SU-DHL-6 (cell line): ENCODE results near the gene MTHFSD.

Source experiments
- H2AFZ ChIP-seq: fragments of 200-600 bp; sonication (generic); 2 replicates; pipeline ENCODE4 v1.6.1; 2014; ENCODE audit warnings: low read depth, mild to moderate bottlenecking, moderate library complexity, mixed read lengths, antibody characterized with exemption, low read length; ENCODE audit not compliant: severe bottlenecking
- H3F3A ChIP-seq: fragments of 200-600 bp; shearing (Covaris generic); 2 replicates; pipeline ENCODE4 v1.6.0; 2016; ENCODE audit warnings: antibody characterized with exemption, mild to moderate bottlenecking; ENCODE audit not compliant: insufficient read depth
- H3K27ac ChIP-seq: fragments of 200-600 bp; sonication (generic); 2 replicates; pipeline ENCODE4 v1.5.1; 2016; ENCODE audit warnings: low read depth, mild to moderate bottlenecking, low read length, moderate library complexity, mixed read lengths
- H3K27me3 ChIP-seq: fragments of 200-600 bp; sonication (generic), shearing (Covaris generic); 2 replicates; pipeline ENCODE4 v1.6.0; 2014; ENCODE audit warnings: mild to moderate bottlenecking, low read length
- H3K36me3 ChIP-seq: fragments of 200-600 bp; sonication (generic); 2 replicates; pipeline ENCODE4 v1.6.1; 2014; ENCODE audit warnings: mild to moderate bottlenecking, low read length, mixed read lengths
- H3K4me2 ChIP-seq: fragments of 300-600, 200-600 bp; shearing (Covaris generic), sonication (generic); 2 replicates; pipeline ENCODE4 v1.6.0; 2014; ENCODE audit warnings: low read length, low read depth, mild to moderate bottlenecking; ENCODE audit not compliant: poor library complexity, severe bottlenecking
- H3K4me3 ChIP-seq: fragments of 200-600 bp; sonication (generic); 2 replicates; pipeline ENCODE4 v1.5.1; 2014; ENCODE audit warnings: antibody characterized with exemption, low read length, mild to moderate bottlenecking, mixed read lengths; ENCODE audit not compliant: insufficient read depth, poor library complexity, severe bottlenecking
- H3K79me2 ChIP-seq: fragments of 200-600 bp; sonication (generic); 2 replicates; pipeline ENCODE4 v1.6.1; 2014; ENCODE audit warnings: mild to moderate bottlenecking, low read length, moderate library complexity; ENCODE audit not compliant: insufficient read depth
- H3K9ac ChIP-seq: fragments of 200-600 bp; sonication (generic); 2 replicates; pipeline ENCODE4 v1.7.0; 2014; ENCODE audit warnings: mild to moderate bottlenecking, low read length
- H3K9me2 ChIP-seq: fragments of 200-600 bp; sonication (generic); replicated peaks from 2 replicates; pipeline ENCODE4 v1.6.1; 2014; ENCODE audit warnings: low read length; ENCODE audit not compliant: insufficient read depth
- H3K9me3 ChIP-seq: fragments of 200-600 bp; sonication (generic); 2 replicates; pipeline ENCODE4 v1.6.1; 2014; ENCODE audit warnings: low read length, mixed read lengths; ENCODE audit not compliant: insufficient read depth
- H4K20me1 ChIP-seq: fragments of 200-600 bp; sonication (generic); 2 replicates; pipeline ENCODE4 v1.6.1; 2014; ENCODE audit warnings: low read depth, mild to moderate bottlenecking, antibody characterized with exemption, low read length, moderate library complexity, mixed read lengths
- EZH2phosphoT487 ChIP-seq: fragments of 200-600 bp; sonication (generic), shearing (Covaris generic); conservative IDR thresholded peaks from 2 replicates; pipeline ENCODE4 v1.6.1; 2018; ENCODE audit warnings: mild to moderate bottlenecking, antibody characterized with exemption, low read length, moderate library complexity, mixed read lengths
- TF ChIP-seq, protein P1 (sequence below): fragments of 200-600 bp; sonication (generic); IDR thresholded peaks from one replicate; pipeline ENCODE4 v1.5.1; 2017; ENCODE audit warnings: antibody characterized with exemption, mild to moderate bottlenecking, low read length, moderate library complexity; ENCODE audit not compliant: insufficient read depth, poor library complexity, severe bottlenecking

MTHFSD gene

GRCh38 chr16:86547286-86547685 is 7.7 kb downstream of the MTHFSD start:
- H3K36me3 ChIP-seq = no peaks in the 10 kb centered on the region
- no peak overlapping the region for H3K4me3 ChIP-seq

DNA sequence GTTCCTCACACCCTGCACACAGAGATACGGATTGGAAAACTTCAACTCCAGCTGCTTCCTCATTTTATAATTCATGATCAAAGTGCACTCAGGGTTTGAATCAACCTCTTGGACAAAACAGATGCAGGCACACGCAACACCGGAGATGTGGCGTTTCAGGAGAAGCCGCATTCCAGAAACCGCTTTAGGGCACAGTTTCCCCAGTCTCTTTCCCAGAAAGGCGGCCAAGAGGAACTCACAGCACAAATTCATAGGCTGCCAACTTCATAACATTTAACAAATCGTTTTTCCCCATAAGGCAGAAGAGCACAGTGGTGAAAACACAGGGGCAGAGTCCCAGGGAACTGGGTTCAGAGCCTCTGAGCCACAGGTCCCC is 8.4 kb downstream of the MTHFSD start:
- TF ChIP-seq EZH2phosphoT487 = no peak
- TF ChIP-seq, protein P1, sequence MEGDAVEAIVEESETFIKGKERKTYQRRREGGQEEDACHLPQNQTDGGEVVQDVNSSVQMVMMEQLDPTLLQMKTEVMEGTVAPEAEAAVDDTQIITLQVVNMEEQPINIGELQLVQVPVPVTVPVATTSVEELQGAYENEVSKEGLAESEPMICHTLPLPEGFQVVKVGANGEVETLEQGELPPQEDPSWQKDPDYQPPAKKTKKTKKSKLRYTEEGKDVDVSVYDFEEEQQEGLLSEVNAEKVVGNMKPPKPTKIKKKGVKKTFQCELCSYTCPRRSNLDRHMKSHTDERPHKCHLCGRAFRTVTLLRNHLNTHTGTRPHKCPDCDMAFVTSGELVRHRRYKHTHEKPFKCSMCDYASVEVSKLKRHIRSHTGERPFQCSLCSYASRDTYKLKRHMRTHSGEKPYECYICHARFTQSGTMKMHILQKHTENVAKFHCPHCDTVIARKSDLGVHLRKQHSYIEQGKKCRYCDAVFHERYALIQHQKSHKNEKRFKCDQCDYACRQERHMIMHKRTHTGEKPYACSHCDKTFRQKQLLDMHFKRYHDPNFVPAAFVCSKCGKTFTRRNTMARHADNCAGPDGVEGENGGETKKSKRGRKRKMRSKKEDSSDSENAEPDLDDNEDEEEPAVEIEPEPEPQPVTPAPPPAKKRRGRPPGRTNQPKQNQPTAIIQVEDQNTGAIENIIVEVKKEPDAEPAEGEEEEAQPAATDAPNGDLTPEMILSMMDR = no peak
- no peak overlapping the region for H3K27ac ChIP-seq

More at GRCh38 chr16:86547286-86547685, 7.7 kb downstream of the MTHFSD start:
- Histone ChIP-seq H3F3A (no peaks in the 10 kb centered on the region), H4K20me1 (no peaks in the 10 kb centered on the region), H3K27ac (no peak overlapping the region), H3K27me3 (no peaks in the 10 kb centered on the region), H3K79me2 (no peaks in the 10 kb centered on the region), H3K4me2 (no peak overlapping the region), H2AFZ (no peak overlapping the region), H3K9ac (no peak overlapping the region), H3K9me3 (no peaks in the 10 kb centered on the region), H3K9me2 (no peaks in the 10 kb centered on the region)
- TF ChIP-seq, protein P1 = no peak
- no peak for TF ChIP-seq EZH2phosphoT487

DNA sequence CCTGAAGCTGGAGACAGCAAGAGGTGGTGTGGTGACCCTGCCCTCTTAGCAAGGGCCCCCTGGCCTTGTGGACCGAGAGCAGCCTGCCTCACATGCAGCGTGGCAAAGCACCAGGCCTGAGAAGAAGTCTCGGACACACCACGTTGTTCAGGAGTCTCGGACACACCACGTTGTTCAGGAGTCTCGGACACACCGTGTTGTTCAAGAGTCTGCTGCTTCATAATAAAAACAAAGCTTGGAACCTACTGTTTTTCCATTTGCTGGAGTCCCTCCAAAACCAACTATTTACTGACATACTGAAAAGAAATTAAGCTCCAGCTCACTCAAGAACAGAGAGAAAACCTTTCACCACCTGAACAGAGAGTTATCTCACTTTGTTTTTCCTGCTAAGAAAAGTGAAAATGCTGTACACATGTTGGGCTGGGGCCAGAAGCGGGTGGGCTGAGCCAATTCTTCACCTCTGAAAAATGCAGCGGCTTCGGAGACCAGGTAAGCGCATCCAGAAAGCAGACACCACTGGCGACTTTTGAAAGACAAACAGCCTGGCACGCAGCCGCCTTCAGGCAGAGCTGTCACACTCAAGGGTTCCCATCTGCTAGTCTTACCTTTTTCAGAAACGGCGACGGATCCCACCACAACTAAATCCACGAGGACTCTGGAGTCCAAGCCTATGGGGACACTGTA is 8.9 kb downstream of the MTHFSD start:
- H3K9ac ChIP-seq = no peak overlapping the region
- no peak overlapping the region for H3K4me2 ChIP-seq
- TF ChIP-seq EZH2phosphoT487 = no peak
- TF ChIP-seq, protein P1 = no peak
- H3K9me2 ChIP-seq = no peaks in the 10 kb centered on the region
- H3K27ac ChIP-seq = no peak overlapping the region
- no peak overlapping the region for H2AFZ ChIP-seq
- no peaks in the 10 kb centered on the region for H3F3A ChIP-seq
- no peaks in the 10 kb centered on the region for H4K20me1 ChIP-seq
- no peaks in the 10 kb centered on the region for H3K36me3 ChIP-seq
- H3K79me2 ChIP-seq = no peaks in the 10 kb centered on the region
- H3K27me3 ChIP-seq = no peaks in the 10 kb centered on the region
- no peak overlapping the region for H3K4me3 ChIP-seq
- H3K9me3 ChIP-seq = no peaks in the 10 kb centered on the region

More for the DNA sequence above, 8.4 kb downstream of the MTHFSD start:
- Histone ChIP-seq H3K79me2 (no peaks in the 10 kb centered on the region), H3K9ac (no peak overlapping the region), H3K4me2 (no peak overlapping the region), H2AFZ (no peak overlapping the region), H4K20me1 (no peaks in the 10 kb centered on the region), H3K9me2 (no peaks in the 10 kb centered on the region), H3K4me3 (no peak overlapping the region), H3K36me3 (no peaks in the 10 kb centered on the region), H3K9me3 (no peaks in the 10 kb centered on the region), H3K27me3 (no peaks in the 10 kb centered on the region), H3F3A (no peaks in the 10 kb centered on the region)
